T-helper 2 cell treated with Interferon-gamma antibody and Interleukin-4, amounts not matched to agents 100 ng/mL and 5 ng/mL, for 36 hours (primary cell): Measurements from ENCODE around the gene BMPR1A. TPM values are rescaled to one million over a fixed set of nuclear protein-coding genes. Genes with fewer than 3 reads are reported as not detected.
"Not testable (repeated sequence)": the region's sequence is repeated elsewhere in the genome, so short reads cannot be mapped to it uniquely, and the experiment has no call there.

Experiments
- intact Hi-C: fragments of 100-400 bp; cut with micrococcal nuclease; formaldehyde crosslinking; loops from one replicate; pipeline ENCODE4 v1.15.1; 2023
- total RNA-seq: library from RNA; stranded (reverse); gene quantifications from 2 replicates; pipeline ENCODE4 v1.2.3, GENCODE V29; 2022

BMPR1A gene
- total RNA-seq, 1 donor from 2014 or later: 9.6 TPM

DNA sequence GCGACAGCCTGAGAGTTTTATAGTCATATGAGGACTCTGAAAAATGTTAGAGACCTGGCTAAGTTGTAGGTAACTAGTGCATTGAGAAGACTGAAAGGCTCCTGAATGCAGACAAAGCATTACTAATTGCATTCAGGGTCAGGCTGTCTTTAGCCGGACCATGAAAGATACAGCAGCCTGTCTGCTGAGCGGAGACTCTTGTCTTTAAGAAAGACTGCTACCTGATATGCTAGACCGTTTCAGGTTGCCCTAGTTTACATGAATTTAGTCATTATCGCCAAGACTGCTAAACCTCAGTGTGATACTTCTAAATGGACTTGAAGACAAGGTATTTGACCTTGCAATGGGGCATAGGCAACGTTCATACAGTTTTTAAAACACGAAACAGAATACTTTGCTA lies 81.2 kb downstream of the BMPR1A start:
- intact Hi-C loops: no loop called here

- intact Hi-C loops: no loop called here
Measured at GRCh38 chr10:86840498-86840897, 84.1 kb downstream of the BMPR1A start.

DNA sequence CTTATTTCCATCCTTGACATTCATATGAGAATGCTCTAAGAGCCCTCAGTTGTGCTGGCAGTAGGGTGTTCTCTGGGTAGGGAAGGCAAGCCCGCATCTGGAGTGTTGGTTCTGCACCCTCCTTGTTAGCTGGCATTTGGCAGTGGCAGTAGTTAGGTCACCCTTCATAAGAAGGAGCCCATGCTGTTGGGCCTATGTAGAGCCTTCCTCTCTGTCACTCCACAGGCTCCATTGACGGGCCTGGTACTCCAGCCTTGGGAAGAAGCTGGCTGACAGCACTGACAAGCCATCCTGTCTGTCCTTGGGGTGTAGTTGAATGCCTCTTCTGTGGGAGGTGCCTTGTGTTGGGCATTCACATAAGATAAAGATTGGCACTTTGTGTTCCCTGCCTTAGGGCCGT lies 89.7 kb downstream of the BMPR1A start:
- intact Hi-C loops: no loop called here

DNA sequence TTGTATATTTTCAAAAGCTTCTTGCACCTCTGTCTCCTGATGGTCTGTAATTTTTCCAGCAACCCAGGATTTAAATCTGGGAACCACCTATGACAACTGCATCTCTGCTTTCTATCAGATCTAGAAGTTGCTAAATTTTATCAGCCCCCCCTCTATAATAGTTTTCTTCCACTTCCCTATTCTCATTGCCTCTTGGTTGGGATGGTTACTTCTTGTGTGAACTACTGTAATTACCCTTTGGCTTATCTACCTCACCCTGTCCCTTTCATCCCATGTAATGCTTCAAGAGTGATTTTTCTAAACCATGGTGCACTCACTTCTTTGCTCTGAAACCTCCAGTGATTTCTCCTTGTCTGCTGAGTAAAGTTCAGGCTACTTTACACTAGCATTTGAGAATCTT lies 92.3 kb downstream of the BMPR1A start:
- intact Hi-C loops: no loop called here

- intact Hi-C loops: no loop called here
Measured at GRCh38 chr10:86849181-86849894, 92.9 kb downstream of the BMPR1A start.

GRCh38 chr10:86850481-86850880 lies 94.1 kb downstream of the BMPR1A start:
- intact Hi-C loops: no loop called here

DNA sequence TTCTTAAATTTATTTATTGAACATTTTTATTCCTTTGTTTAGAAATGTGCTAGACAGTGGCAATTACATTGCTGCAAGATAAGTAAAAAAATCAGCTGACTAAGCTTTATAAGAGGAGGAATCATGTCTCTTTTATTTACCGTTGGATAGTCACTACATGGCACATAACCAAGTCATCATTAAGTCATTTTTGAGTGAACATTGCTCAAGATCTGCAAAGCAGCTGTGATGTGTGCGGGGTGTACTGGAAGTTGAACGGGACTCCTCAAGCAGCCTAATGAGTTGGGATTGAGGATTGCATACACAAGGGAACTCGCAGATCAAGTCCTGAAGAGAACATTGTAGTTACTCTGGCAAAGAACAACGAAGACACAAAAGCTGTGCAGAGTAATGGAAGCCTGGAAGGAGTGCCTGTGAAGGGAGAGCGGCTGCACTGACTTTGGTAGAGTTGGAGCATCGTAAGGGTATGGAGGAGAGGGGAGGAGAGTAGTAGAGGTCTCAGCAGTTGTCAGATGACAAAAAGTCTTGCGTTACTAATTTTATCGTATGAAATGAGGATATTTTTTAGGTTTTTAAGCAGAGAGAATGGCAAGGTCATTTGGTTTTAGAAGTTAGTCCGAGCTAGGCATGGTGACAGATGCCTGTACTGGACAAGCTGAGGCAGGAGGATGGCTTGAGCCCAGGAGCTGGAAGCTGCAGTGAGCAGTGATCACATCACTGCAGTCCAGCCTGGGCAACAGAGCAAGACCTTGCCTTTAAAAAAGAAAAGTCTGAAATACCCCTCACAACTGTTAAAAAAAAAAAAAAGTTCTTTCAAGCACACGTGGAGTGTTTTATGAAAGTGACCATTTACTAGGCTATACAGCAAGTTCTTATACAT lies 95.1 kb downstream of the BMPR1A start:
- intact Hi-C loops: no loop called here

GRCh38 chr10:86853582-86853981 lies 97.2 kb downstream of the BMPR1A start:
- intact Hi-C loops: not testable (repeated sequence)

GRCh38 chr10:86855513-86855912 lies 99.1 kb downstream of the BMPR1A start:
- intact Hi-C loops: no loop called here

GRCh38 chr10:86856156-86856555 lies 99.7 kb downstream of the BMPR1A start:
- intact Hi-C loops: no loop called here

- intact Hi-C loops: no loop called here
Measured at GRCh38 chr10:86857128-86857721, 100.8 kb downstream of the BMPR1A start.

- intact Hi-C loops: no loop called here
Measured at GRCh38 chr10:86858011-86858410, 101.6 kb downstream of the BMPR1A start.

- intact Hi-C loops: no loop called here
Measured at GRCh38 chr10:86861351-86861750, 104.9 kb downstream of the BMPR1A start.

DNA sequence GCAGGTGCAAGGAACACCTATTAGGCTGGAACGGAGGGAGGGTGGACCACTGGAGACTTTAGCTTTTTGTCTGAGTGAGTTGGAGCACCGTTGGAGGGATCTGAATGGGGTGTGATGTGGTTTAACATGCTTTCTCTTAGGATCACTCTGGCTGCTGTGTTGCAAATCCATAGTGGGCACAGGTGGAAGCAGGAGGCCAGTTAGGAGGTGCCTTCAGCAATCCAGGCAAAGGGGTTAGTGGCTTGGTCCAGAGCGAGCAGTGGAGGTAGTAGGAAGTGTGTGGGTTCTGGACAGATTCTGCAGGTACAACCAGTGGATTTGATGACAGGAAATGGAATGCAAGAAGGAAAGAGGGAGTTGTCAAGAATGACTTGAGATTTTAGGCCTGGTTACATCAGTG lies 106.0 kb downstream of the BMPR1A start:
- intact Hi-C loops: no loop called here

GRCh38 chr10:86862786-86863483 lies 106.5 kb downstream of the BMPR1A start:
- intact Hi-C loops: no loop called here

- intact Hi-C loops: no loop called here
Measured at GRCh38 chr10:86863484-86863842, 107.0 kb downstream of the BMPR1A start.

- intact Hi-C loops: not testable (repeated sequence)
Measured at GRCh38 chr10:86865011-86865811, 108.8 kb downstream of the BMPR1A start.

- intact Hi-C loops: no loop called here
Measured at GRCh38 chr10:86867149-86867548, 110.7 kb downstream of the BMPR1A start.

DNA sequence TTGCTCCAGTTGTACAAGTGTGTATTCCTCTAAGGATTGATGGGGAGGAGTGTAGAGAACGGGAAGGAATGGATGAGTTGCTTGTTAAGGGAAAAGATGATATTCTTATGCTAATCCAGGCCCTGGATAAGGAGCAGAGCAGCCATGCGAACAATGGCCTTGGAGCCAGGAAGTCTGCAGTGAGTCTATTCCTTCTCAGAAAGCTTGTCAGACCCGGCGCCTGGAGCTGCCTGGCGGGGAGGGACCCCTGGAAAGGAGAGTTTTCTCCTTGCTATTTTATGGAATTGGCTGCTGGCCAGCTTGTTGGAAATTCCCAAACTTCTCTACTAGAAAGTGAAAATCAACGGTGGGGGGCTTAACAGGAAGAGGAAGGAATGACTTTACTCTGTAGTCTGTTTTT lies 111.9 kb downstream of the BMPR1A start:
- intact Hi-C loops: no loop called here

GRCh38 chr10:86870679-86871078 lies 114.3 kb downstream of the BMPR1A start:
- intact Hi-C loops: no loop called here
